Measurements from ENCODE around the gene CSF3R. TPM values are rescaled to one million over a fixed set of nuclear protein-coding genes. Genes with fewer than 3 reads are reported as not detected.
"Not testable (repeated sequence)": the region's sequence is repeated elsewhere in the genome, so short reads cannot be mapped to it uniquely, and the experiment has no call there.

Gene CSF3R
- total RNA-seq, 1 donor from 2014 or later = 2.1 TPM

DNA sequence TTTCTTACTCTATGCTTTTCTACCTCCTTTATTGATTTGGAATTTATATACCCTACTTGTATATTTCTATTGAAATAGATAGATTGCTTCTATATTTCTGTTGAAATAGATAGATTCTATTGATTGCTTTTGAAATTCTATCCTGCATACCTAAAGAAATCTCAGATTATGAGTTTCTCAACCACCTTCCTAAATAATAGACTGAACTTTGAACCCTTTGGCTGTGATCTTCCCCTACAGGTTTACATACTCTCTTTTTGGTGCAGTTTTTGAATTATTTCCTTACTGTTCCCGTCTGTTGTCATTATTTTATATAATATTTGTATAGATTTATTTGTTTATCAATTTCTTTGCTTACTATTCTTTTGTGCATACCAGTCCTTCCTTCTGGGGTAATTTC, 20.4 kb upstream of the CSF3R start:
- Mint-ChIP-seq H3K4me1 (ENCODE audit: unreplicated experiment) (no peaks in the 10 kb centered on the region), H3K27me3 (peaks cover 15% of the 10 kb centered on the region), H3K9me3 (no peaks in the 10 kb centered on the region), H3K27ac (no peak overlapping the region), H3K4me3 (no peak overlapping the region), H3K36me3 (no peaks in the 10 kb centered on the region)
- DNase-seq (ENCODE audit: extremely low spot score, unreplicated experiment) = no peak
- TF ChIP-seq, protein P1, sequence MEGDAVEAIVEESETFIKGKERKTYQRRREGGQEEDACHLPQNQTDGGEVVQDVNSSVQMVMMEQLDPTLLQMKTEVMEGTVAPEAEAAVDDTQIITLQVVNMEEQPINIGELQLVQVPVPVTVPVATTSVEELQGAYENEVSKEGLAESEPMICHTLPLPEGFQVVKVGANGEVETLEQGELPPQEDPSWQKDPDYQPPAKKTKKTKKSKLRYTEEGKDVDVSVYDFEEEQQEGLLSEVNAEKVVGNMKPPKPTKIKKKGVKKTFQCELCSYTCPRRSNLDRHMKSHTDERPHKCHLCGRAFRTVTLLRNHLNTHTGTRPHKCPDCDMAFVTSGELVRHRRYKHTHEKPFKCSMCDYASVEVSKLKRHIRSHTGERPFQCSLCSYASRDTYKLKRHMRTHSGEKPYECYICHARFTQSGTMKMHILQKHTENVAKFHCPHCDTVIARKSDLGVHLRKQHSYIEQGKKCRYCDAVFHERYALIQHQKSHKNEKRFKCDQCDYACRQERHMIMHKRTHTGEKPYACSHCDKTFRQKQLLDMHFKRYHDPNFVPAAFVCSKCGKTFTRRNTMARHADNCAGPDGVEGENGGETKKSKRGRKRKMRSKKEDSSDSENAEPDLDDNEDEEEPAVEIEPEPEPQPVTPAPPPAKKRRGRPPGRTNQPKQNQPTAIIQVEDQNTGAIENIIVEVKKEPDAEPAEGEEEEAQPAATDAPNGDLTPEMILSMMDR (conservative IDR thresholded peaks at IDR 0.05) = no peak

DNA sequence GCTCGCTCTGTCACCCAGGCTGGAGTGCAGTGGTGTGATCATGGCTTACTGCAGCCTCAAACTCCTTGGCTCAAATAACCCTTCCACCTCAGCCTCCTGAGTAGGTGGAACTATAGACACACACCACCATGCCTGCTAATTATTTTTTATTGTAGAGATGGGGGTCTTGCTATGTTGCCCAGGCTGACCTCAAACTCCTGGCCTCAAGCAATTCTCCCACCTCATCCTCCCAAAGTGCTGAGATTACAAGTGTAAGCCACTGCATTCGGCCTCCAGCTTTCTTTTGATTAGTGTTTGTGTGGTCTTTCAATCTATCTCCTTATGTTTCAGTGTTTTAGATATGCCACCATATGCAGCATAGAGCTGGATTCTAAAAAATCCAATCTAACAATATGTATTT, 19.9 kb upstream of the CSF3R start:
- DNase-seq (ENCODE audit: extremely low spot score, unreplicated experiment) = no peak
- TF ChIP-seq, protein P1 (conservative IDR thresholded peaks at IDR 0.05) = no peak
- Mint-ChIP-seq H3K27ac (no peak overlapping the region), H3K27me3 (peaks cover 15% of the 10 kb centered on the region), H3K9me3 (no peaks in the 10 kb centered on the region), H3K4me1 (ENCODE audit: unreplicated experiment) (no peaks in the 10 kb centered on the region), H3K36me3 (no peaks in the 10 kb centered on the region), H3K4me3 (no peak overlapping the region)

DNA sequence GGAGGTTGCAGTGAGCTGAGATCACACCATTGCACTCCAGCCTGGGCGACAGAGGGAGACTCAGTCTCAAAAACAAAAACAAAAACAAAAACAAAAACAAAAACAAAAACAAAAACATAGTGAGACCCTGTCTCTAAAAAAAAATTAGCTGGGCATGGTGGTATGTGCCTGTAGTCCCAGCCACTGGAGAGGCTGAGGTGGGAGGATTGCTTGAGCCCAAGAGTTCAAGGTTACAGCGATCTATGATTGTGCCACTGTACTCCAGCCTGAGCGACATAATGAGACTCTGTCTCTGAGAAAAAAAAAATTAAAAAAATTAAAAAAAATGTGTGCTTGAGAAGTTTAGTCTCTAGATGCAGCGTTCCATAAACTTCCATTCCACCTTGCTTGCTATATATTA, 19.2 kb upstream of the CSF3R start:
- H3K27ac Mint-ChIP-seq; H3K4me3 Mint-ChIP-seq; H3K36me3 Mint-ChIP-seq; DNase-seq (ENCODE audit: extremely low spot score, unreplicated experiment); H3K4me1 Mint-ChIP-seq (ENCODE audit: unreplicated experiment); H3K9me3 Mint-ChIP-seq: not testable (repeated sequence)
- peaks cover 15% of the 10 kb centered on the region for H3K27me3 Mint-ChIP-seq

DNA sequence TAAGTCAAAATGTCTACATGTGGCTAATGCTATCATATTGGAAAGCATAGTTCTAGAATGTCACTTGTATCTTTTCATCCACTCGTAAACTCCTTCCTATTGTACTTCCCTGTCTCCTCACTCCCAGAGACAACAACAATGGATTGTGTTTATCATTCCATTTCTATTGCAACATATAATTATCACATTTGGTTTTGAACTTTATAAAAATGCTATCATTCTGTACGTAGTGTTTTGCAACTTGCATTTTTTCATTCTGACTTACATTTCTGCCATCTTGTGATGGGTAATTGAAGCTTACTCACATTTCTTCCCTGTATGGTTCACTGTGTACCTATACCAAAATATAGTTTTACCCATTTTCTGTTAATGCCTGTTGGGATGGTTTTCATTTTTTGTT, 14.5 kb upstream of the CSF3R start:
- peaks cover 13% of the 10 kb centered on the region for H3K27me3 Mint-ChIP-seq
- H3K27ac Mint-ChIP-seq = no peak overlapping the region
- DNase-seq (ENCODE audit: extremely low spot score, unreplicated experiment) = no peak
- H3K36me3 Mint-ChIP-seq = no peaks in the 10 kb centered on the region
- no peaks in the 10 kb centered on the region for H3K4me1 Mint-ChIP-seq (ENCODE audit: unreplicated experiment)
- no peak overlapping the region for H3K4me3 Mint-ChIP-seq
- no peaks in the 10 kb centered on the region for H3K9me3 Mint-ChIP-seq
- TF ChIP-seq, protein P1 (conservative IDR thresholded peaks at IDR 0.05) = no peak

DNA sequence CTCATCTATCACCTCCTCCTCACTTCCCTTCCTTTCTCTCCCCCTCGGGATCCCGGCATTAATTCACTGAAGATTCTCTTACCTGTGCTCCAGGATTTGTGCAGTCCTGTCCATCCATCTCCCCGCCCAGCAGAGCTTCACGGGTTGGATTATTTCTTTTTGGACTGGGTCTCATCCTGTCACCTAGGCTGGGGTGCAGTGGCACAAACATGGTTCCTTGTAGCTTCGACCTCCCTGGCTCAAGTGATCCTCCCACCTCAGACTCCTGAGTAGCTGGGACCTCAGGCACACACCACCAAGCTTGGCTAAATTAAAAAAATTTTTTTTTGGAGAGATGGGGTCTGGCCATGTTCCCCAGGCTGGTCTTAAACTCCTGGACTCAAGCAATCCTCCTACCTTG, 12.3 kb upstream of the CSF3R start:
- H3K36me3 Mint-ChIP-seq = no peaks in the 10 kb centered on the region
- H3K4me1 Mint-ChIP-seq (ENCODE audit: unreplicated experiment) = peaks cover 4% of the 10 kb centered on the region
- peaks cover 12% of the 10 kb centered on the region for H3K27me3 Mint-ChIP-seq
- H3K9me3 Mint-ChIP-seq = no peaks in the 10 kb centered on the region
- H3K4me3 Mint-ChIP-seq = no peak overlapping the region
- H3K27ac Mint-ChIP-seq = no peak overlapping the region
- DNase-seq (ENCODE audit: extremely low spot score, unreplicated experiment) = no peak
- TF ChIP-seq, protein P1 (conservative IDR thresholded peaks at IDR 0.05) = no peak

DNA sequence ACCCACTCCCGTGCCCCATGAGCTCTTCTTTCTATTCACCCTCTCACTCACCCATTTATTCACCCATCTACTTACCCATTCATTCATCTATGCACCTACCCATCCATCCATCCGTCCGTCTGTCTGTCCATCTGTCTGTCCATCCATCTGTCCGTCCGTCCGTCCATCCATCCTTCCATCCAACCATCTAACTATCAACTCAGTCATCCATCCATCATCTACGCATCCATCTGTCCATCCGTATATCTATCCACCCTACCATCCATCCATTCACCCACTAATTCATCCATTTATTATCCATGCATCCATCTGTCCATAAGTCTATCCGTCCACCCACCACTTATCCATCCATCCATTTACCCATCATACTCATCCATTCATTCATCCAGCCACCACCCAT, 10.8 kb upstream of the CSF3R start:
- no peaks in the 10 kb centered on the region for H3K36me3 Mint-ChIP-seq
- peaks cover 16% of the 10 kb centered on the region for H3K4me1 Mint-ChIP-seq (ENCODE audit: unreplicated experiment)
- TF ChIP-seq, protein P1 (conservative IDR thresholded peaks at IDR 0.05) = no peak
- DNase-seq (ENCODE audit: extremely low spot score, unreplicated experiment) = no peak
- H3K27ac Mint-ChIP-seq = no peak overlapping the region
- no peaks in the 10 kb centered on the region for H3K9me3 Mint-ChIP-seq
- no peak overlapping the region for H3K4me3 Mint-ChIP-seq
- H3K27me3 Mint-ChIP-seq = peaks cover 12% of the 10 kb centered on the region

Data from type B pancreatic cell (in vitro differentiated cells).